Measurements from ENCODE around the gene TMEM100. TPM values are rescaled to one million over a fixed set of nuclear protein-coding genes. Genes with fewer than 3 reads are reported as not detected.

The TMEM100 gene
- total and polyA plus RNA-seq, 2 of the 8 experiments (the other 6 are each of a cell fraction or from before 2014, with no cell fraction given), result 0.36 to 0.48 TPM

- Histone ChIP-seq H3K23me2 (ENCODE audit: low read depth, low read length) (no peaks in the 10 kb centered on the region), H2BK20ac (ENCODE audit: low read length) (no peak overlapping the region), H4K8ac (ENCODE audit: extremely low read depth, insufficient read depth, low read length) (no peak overlapping the region), H3K23ac (ENCODE audit: insufficient read length) (no peak overlapping the region), H3K27ac (ENCODE audit: low read depth, low read length) (no peak overlapping the region), H2BK120ac (replicated peaks; ENCODE audit: low read depth, low read length) (no peak overlapping the region), H3K4ac (replicated peaks; ENCODE audit: insufficient read length, low read depth, low read length) (no peak overlapping the region), H3K4me2 (ENCODE audit: insufficient read depth in 1 of 2, low read depth in 2 of 2, low read length in 2 of 2) (no peak overlapping the region), H3K27me3 (replicated peaks in 1 of 4; ENCODE audit: control insufficient read depth in 3 of 4, extremely low read depth in 1 of 4, insufficient read depth in 3 of 4, low read length in 3 of 4) (no peaks in the 10 kb centered on the region), H2BK15ac (ENCODE audit: low read length) (no peak overlapping the region), H3K9me3 (ENCODE audit: insufficient read depth in 2 of 2, low read depth in 1 of 2, low read length in 1 of 2) (no peaks in the 10 kb centered on the region), H3K9ac (replicated peaks in 1 of 4; ENCODE audit: extremely low read depth in 1 of 4, low read depth in 3 of 4, low read length in 3 of 4) (no peak overlapping the region), H4K20me1 (replicated peaks in 1 of 2; ENCODE audit: control insufficient read depth in 1 of 2, insufficient read depth in 2 of 2, low read length in 2 of 2) (no peaks in the 10 kb centered on the region), H3K14ac (ENCODE audit: insufficient read length) (no peak overlapping the region), H3K79me1 (ENCODE audit: low read depth, low read length) (no peaks in the 10 kb centered on the region), H4K91ac (replicated peaks; ENCODE audit: insufficient read length, low read length) (no peak overlapping the region), H3K18ac (ENCODE audit: extremely low read depth, low read length) (no peak overlapping the region), H3K4me1 (replicated peaks in 1 of 4; ENCODE audit: control insufficient read depth in 3 of 4, insufficient read depth in 4 of 4, low read length in 3 of 4) (no peaks in the 10 kb centered on the region), H2AK5ac (ENCODE audit: low read depth, low read length) (no peak overlapping the region), H2AFZ (ENCODE audit: low read length) (no peak overlapping the region), H4K5ac (ENCODE audit: insufficient read length, low read depth, low read length) (no peak overlapping the region), H3K79me2 (ENCODE audit: control insufficient read depth in 1 of 2, insufficient read depth in 2 of 2, low read length in 2 of 2) (no peaks in the 10 kb centered on the region), H2BK12ac (ENCODE audit: low read depth, low read length) (no peak overlapping the region), H3K4me3 (ENCODE audit: extremely low read depth in 1 of 4, insufficient read depth in 2 of 4, low read depth in 3 of 4, low read length in 4 of 4) (no peak overlapping the region), H2BK5ac (ENCODE audit: low read depth, low read length) (no peak overlapping the region), H3K56ac (replicated peaks; ENCODE audit: insufficient read length, low read depth, low read length) (no peak overlapping the region), H3K36me3 (ENCODE audit: control insufficient read depth in 2 of 4, insufficient read depth in 4 of 4, low read length in 3 of 4) (peaks cover 0 to 3% (median 0%) of the 10 kb centered on the region in 4 experiments; a peak in 2 of 8 replicates)
- 92% methylated on average over 6 of the region's 6 CpGs; no CpG with 5 or more reads in 1 of the 2 experiments for WGBS, 2 experiments (ENCODE audit: extremely low coverage in 1 of 2, insufficient coverage in 1 of 2, insufficient read length in 1 of 2, insufficient replicate concordance in 2 of 2, low coverage in 1 of 2, low lambda C conversion rate in 2 of 2, missing lambda C conversion rate in 1 of 2)
- no peak for DNase-seq (ENCODE audit: low read depth in 1 of 2, low spot score in 2 of 2)
- POLR2A ChIA-PET (ENCODE audit: partially characterized antibody), result no interaction called here
- no peak for FAIRE-seq
- CTCF ChIA-PET (ENCODE audit: partially characterized antibody), result interaction anchor here (0.6 to 9.2 kb wide), 30 partner anchors 10 to 575 kb away, joined by 3 to 169 read pairs (median 6); partner anchors contain the start of gene PCTP
- TF ChIP-seq RBBP5 (IDR thresholded peaks at IDR 0.05; ENCODE audit: borderline replicate concordance, low read depth, low read length) (no peak), MAX (IDR thresholded peaks at IDR 0.05) (no peak), HDAC6 (IDR thresholded peaks at IDR 0.05; ENCODE audit: low read depth, low read length) (no peak), SUZ12 (IDR thresholded peaks at IDR 0.05; ENCODE audit: low read length) (no peak), CTCF (IDR thresholded peaks at IDR 0.05; ENCODE audit: control extremely low read depth in 1 of 3, insufficient read depth in 1 of 3, low read depth in 1 of 3, low read length in 3 of 3) (no peak), ATF2 (IDR thresholded peaks at IDR 0.05; ENCODE audit: low read length) (no peak), TAF1 (IDR thresholded peaks at IDR 0.05; ENCODE audit: low read depth, low read length) (no peak), SIX5 (IDR thresholded peaks at IDR 0.05; ENCODE audit: low read depth, low read length) (no peak), SP1 (IDR thresholded peaks at IDR 0.05; ENCODE audit: low read depth, low read length) (no peak), YY1 (IDR thresholded peaks at IDR 0.05; ENCODE audit: low read depth, low read length) (no peak), POLR2AphosphoS5 (IDR thresholded peaks at IDR 0.05; ENCODE audit: low read depth, low read length) (no peak)
Observed at GRCh38 chr17:55769625-55770000, 46.9 kb upstream of the TMEM100 start.

All from H1 (cell line).